Transverse colon (tissue), 4 donors: ENCODE data around the gene CREBZF. TPM values are rescaled to one million over a fixed set of nuclear protein-coding genes. Genes with fewer than 3 reads are reported as not detected.

Source experiments
- DNase-seq: peaks from one replicate; pipeline ENCODE4 v3.0.0-alpha.2; 2019
- H3K27ac ChIP-seq, 4 donors: fragments of 200-600 bp; sonication (generic); 2 replicates each; pipeline ENCODE4 v1.5.1; 2016 to 2018; ENCODE audit warnings: inconsistent platforms in 4 of 4
- H3K27me3 ChIP-seq: fragments of 200-600 bp; sonication (generic); 2 replicates; pipeline ENCODE4 v1.5.1; 2017; ENCODE audit warnings: inconsistent platforms
- H3K36me3 ChIP-seq, 4 donors: fragments of 200-600 bp; sonication (generic); 2 replicates each; pipeline ENCODE4 v1.5.1; 2017 to 2019; ENCODE audit warnings: inconsistent platforms in 4 of 4
- H3K4me1 ChIP-seq, 4 donors: fragments of 200-600 bp; sonication (generic); 2 replicates each; pipeline ENCODE4 v1.5.1; 2017 to 2020; ENCODE audit warnings: inconsistent platforms in 4 of 4
- H3K4me3 ChIP-seq, 4 donors: fragments of 200-600 bp; sonication (generic); 1 replicate in 1 of 4; 2 replicates in 3 of 4; pipeline versions ENCODE4 v1.5.1 to v1.6.1; 2017 to 2019; ENCODE audit warnings: inconsistent platforms in 4 of 4
- H3K9me3 ChIP-seq, 2 donors: fragments of 200-600 bp; sonication (generic); 2 replicates each; pipeline ENCODE4 v1.5.1; 2017 to 2019; ENCODE audit warnings: inconsistent platforms in 2 of 2
- CTCF ChIP-seq, 5 experiments: fragments of 200-600 bp in 3 of 5; fragments of 450-650 bp in 2 of 5; sonication (generic) in 3 of 5; IDR thresholded peaks; 1 replicate in 2 of 5; 2 replicates in 3 of 5; pipeline ENCODE4 v1.5.1; 2016 to 2017; ENCODE audit warnings: antibody characterized with exemption in 5 of 5, inconsistent platforms in 3 of 5, mild to moderate bottlenecking in 2 of 5, moderate library complexity in 1 of 5
- EP300 ChIP-seq: sonication (generic); formaldehyde crosslinking; IDR thresholded peaks from one replicate; pipeline ENCODE4 v1.6.1; 2017; ENCODE audit warnings: antibody characterized with exemption, low read depth
- POLR2A ChIP-seq: fragments of 450-650 bp; IDR thresholded peaks from one replicate; pipeline ENCODE4 v1.6.1; 2016; ENCODE audit warnings: antibody characterized with exemption, mild to moderate bottlenecking, moderate library complexity
- POLR2AphosphoS5 ChIP-seq, 3 donors: sonication (generic); formaldehyde crosslinking; IDR thresholded peaks; one replicate each; pipeline ENCODE4 v1.6.1; 2016; ENCODE audit warnings: antibody characterized with exemption in 3 of 3
- WGBS, 2 donors: methylation state at CpG; one replicate each; pipeline ENCODE4 v1.1.5; 2018; ENCODE audit warnings: low coverage in 1 of 2; 5-methylcytosine and 5-hydroxymethylcytosine counted together
- in situ Hi-C, 4 donors: fragments of 200-750 bp; cut with MboI; loops; one replicate each; pipeline versions ENCODE4 v1.15.0 to v1.15.1; 2017; ENCODE audit warnings: low sequenced_read_pairs in 3 of 4, low pct_ligation_motif_present in 1 of 4, low pct_unique_long_range_greater_than_20kb in 1 of 4
- intact Hi-C: fragments of 100-400 bp; cut with DNase I; formaldehyde crosslinking; loops from one replicate; pipeline ENCODE4 v1.15.1; 2023; ENCODE audit warnings: low total_unique reads
- total RNA-seq, 4 donors: library from RNA; depleted of rRNA; stranded (reverse); fragments of >200 nt; gene quantifications; one replicate each; pipeline ENCODE4 v1.1.0, GENCODE V29; 2016

Gene CREBZF
- total RNA-seq, 4 donors from 2014 or later: 55.3 to 147 (median 85.5) TPM

GRCh38 chr11:85666687-85667086 lies 1.8 kb upstream of the CREBZF start:
- in situ Hi-C loops: loop anchor here in 1 of 4 donors (25.0 kb wide), 1 partner anchor 571 kb away; the partner anchor contains the start of gene EED
- no peak for DNase-seq
- H3K27ac ChIP-seq: no peak overlapping the region
- no peaks in the 10 kb centered on the region for H3K9me3 ChIP-seq
- H3K27me3 ChIP-seq: no peaks in the 10 kb centered on the region
- TF ChIP-seq CTCF (IDR thresholded peaks at IDR 0.05) (no peak), EP300 (no peak), POLR2A (no peak), POLR2AphosphoS5 (IDR thresholded peaks at IDR 0.05) (no peak)
- 91 to 93% methylated on average over 3 of the region's 3 CpGs for WGBS, 2 donors
- intact Hi-C loops: no loop called here
- no peaks in the 10 kb centered on the region for H3K36me3 ChIP-seq
- no peak overlapping the region for H3K4me3 ChIP-seq
- H3K4me1 ChIP-seq: peaks cover 6 to 26% (median 19%) of the 10 kb centered on the region in 4 donors

- TF ChIP-seq CTCF (IDR thresholded peaks at IDR 0.05) (no peak), POLR2A (no peak), POLR2AphosphoS5 (IDR thresholded peaks at IDR 0.05) (no peak)
- 48 to 50% methylated on average over 3 to 5 of the region's 5 CpGs for WGBS, 2 donors
- Histone ChIP-seq H3K4me1 (peaks cover 13 to 35% (median 28%) of the 10 kb centered on the region in 4 donors), H3K27ac (peak overlapping the region; percentile 94 to 100 (median 98)), H3K4me3 (peak overlapping the region in 1 of 4 donors; percentile 93), H3K9me3 (no peaks in the 10 kb centered on the region), H3K36me3 (no peaks in the 10 kb centered on the region), H3K27me3 (no peaks in the 10 kb centered on the region)
- intact Hi-C loops: no loop called here
- no peak for DNase-seq
- in situ Hi-C loops: loop anchor here in 1 of 4 donors (25.0 kb wide), 1 partner anchor 572 kb away; the partner anchor contains the start of gene EED
These were observed 804 bp upstream of the CREBZF start for GRCh38 chr11:85665733-85666132.

DNA sequence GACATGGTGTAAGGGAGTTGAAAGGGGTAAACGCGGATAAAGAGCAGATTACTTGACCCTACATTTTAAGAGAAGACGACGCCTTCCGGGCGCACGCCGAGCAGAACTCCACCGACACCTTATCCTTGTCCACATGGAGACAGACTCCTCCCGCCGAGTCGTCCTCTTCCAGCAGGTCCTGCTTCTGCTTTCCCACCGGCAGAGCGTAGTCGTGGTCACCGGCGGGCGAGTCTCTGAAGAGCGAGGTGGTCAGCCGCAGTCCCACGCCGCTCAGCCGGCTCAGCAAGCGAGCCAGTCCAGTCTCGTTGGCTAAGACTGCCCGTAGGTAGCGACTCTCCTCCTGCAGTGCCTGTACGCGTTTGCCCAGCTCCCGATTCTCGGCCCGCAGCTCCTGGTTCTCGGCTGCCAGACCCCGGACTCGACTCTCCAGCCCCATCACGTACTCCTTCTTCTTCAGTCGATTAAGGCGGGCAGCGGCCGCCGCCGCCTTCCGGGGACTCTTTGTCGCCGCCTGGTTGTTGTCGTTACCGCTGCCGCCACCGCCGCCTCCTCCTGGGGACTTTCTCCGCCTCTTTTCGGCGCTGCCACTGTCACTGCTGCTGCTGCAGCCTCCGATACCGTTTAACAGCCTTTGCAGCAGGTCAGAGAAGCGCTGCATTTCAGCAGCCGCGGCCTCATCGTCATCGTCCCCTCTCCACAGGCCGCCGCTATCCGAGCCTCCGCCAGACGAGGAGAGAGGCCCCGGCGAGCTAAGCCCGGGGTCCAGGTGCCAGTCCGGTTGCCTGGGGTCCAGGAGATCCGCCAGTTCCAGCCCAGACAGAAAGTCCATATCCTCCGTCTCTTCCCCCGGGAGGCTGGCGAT lies 945 bp downstream of the CREBZF start:
- Histone ChIP-seq H3K36me3 (peaks cover 0 to 6% (median 2%) of the 10 kb centered on the region in 4 donors), H3K4me3 (peak overlapping the region; percentile 61 to 93 (median 88)), H3K9me3 (no peaks in the 10 kb centered on the region), H3K27me3 (no peaks in the 10 kb centered on the region), H3K27ac (peak overlapping the region; percentile 94 to 100 (median 98)), H3K4me1 (peaks cover 13 to 53% (median 39%) of the 10 kb centered on the region in 4 donors)
- intact Hi-C loops (loop anchor here (5.0 kb wide), 1 partner anchor 37 kb away; the partner anchor contains the start of genes DLG2 and TMEM126B), in situ Hi-C loops (loop anchor here in 1 of 4 donors (25.0 kb wide), 1 partner anchor 573 kb away; the partner anchor contains the start of gene EED)
- peak; percentile 87 for DNase-seq
- WGBS, 2 donors: 0% methylated on average over 66 of the region's 73 CpGs; no CpG with 5 or more reads in 1 of the 2 donors
- TF ChIP-seq EP300: no peak
- peak; percentile 46 to 82 (median 61) for TF ChIP-seq CTCF (IDR thresholded peaks at IDR 0.05)
- TF ChIP-seq POLR2A: no peak
- peak in 2 of 3 donors; percentile 43 to 74 for TF ChIP-seq POLR2AphosphoS5 (IDR thresholded peaks at IDR 0.05)

GRCh38 chr11:85663080-85663752 lies 1.7 kb downstream of the CREBZF start:
- TF ChIP-seq POLR2A (no peak), CTCF (IDR thresholded peaks at IDR 0.05) (no peak), EP300 (no peak), POLR2AphosphoS5 (IDR thresholded peaks at IDR 0.05) (no peak)
- DNase-seq: no peak
- H3K27me3 ChIP-seq: no peaks in the 10 kb centered on the region
- peak overlapping the region; percentile 94 to 100 (median 98) for H3K27ac ChIP-seq
- peak overlapping the region; percentile 61 to 93 (median 88) for H3K4me3 ChIP-seq
- 2 to 5% methylated on average over 10 of the region's 10 CpGs for WGBS, 2 donors
- H3K9me3 ChIP-seq: no peaks in the 10 kb centered on the region
- in situ Hi-C loops: loop anchor here in 1 of 4 donors (25.0 kb wide), 1 partner anchor 574 kb away; the partner anchor contains the start of gene EED
- peaks cover 13 to 60% (median 42%) of the 10 kb centered on the region in 4 donors for H3K4me1 ChIP-seq
- peaks cover 0 to 10% (median 3%) of the 10 kb centered on the region in 4 donors for H3K36me3 ChIP-seq
- intact Hi-C loops: loop anchor here (5.0 kb wide), 1 partner anchor 36 kb away; the partner anchor contains the start of genes DLG2 and TMEM126B
